ENCODE data around the gene MRPL12. TPM values are rescaled to one million over a fixed set of nuclear protein-coding genes. Genes with fewer than 3 reads are reported as not detected.

Gene MRPL12
- total and polyA plus RNA-seq, 2 experiments from 2014 or later: 50.9 to 153 TPM

GRCh38 chr17:81741049-81741593 is 38.0 kb downstream of the MRPL12 start:
- no peaks in the 10 kb centered on the region for H4K20me1 ChIP-seq (replicated peaks; ENCODE audit: insufficient read depth)

More at GRCh38 chr17:81741049-81741593, 38.0 kb downstream of the MRPL12 start:
- Histone ChIP-seq H3F3A (replicated peaks; ENCODE audit: low read depth) (no peaks in the 10 kb centered on the region), H3K4me1 (ENCODE audit: insufficient read depth) (no peaks in the 10 kb centered on the region), H3K27me3 (ENCODE audit: insufficient read depth) (no peaks in the 10 kb centered on the region), H3K27ac (ENCODE audit: low read depth) (no peak overlapping the region), H3K4me3 (no peak overlapping the region), H2AFZ (0 out of 2 replicates have a peak overlapping the region, but pooled peaks have one; percentile 28), H3K36me3 (ENCODE audit: insufficient read depth) (no peaks in the 10 kb centered on the region), H3K9me2 (ENCODE audit: insufficient read depth) (no peaks in the 10 kb centered on the region), H3K4me2 (no peak overlapping the region), H3K79me2 (replicated peaks; ENCODE audit: insufficient read depth) (no peaks in the 10 kb centered on the region)
- TF ChIP-seq EZH2 (IDR thresholded peaks at IDR 0.05; ENCODE audit: low read depth, unreplicated experiment): no peak
- no peak for TF ChIP-seq STAT1 (IDR thresholded peaks at IDR 0.05; ENCODE audit: unreplicated experiment)
- TF ChIP-seq EZH2phosphoT487 (IDR thresholded peaks at IDR 0.05; ENCODE audit: unreplicated experiment): no peak
- no peak for TF ChIP-seq REST (IDR thresholded peaks at IDR 0.05; ENCODE audit: unreplicated experiment)
- TF ChIP-seq ZNF462 (CRISPR knock-in tag; IDR thresholded peaks at IDR 0.05): no peak
- no peak for TF ChIP-seq JUNB (IDR thresholded peaks at IDR 0.05; ENCODE audit: unreplicated experiment)
- no peak for TF ChIP-seq NANOG (IDR thresholded peaks at IDR 0.05; ENCODE audit: borderline replicate concordance)
- TF ChIP-seq CTCF (conservative IDR thresholded peaks at IDR 0.05; ENCODE audit: low read depth in 2 of 2): no peak
- TF ChIP-seq ZNF331 (CRISPR knock-in tag; IDR thresholded peaks at IDR 0.05; ENCODE audit: low read depth): no peak
- no peak for TF ChIP-seq CREB1 (CRISPR knock-in tag; IDR thresholded peaks at IDR 0.05; ENCODE audit: low read depth)
- TF ChIP-seq POLR2AphosphoS5 (IDR thresholded peaks at IDR 0.05; ENCODE audit: low read depth): no peak
- no peak for TF ChIP-seq ETS1 (IDR thresholded peaks at IDR 0.05)
- no peak for TF ChIP-seq ZNF114 (CRISPR knock-in tag; IDR thresholded peaks at IDR 0.05)
- DNase-seq (ENCODE audit: low spot score) (no peak), ATAC-seq (peak; percentile 76)
- Mint-ChIP-seq H3K9me3 (no peaks in the 10 kb centered on the region), H3K27me3 (ENCODE audit: insufficient read depth, low read depth, poor library complexity) (peaks cover 6% of the 10 kb centered on the region), H3K27ac (no peak overlapping the region), H3K4me3 (no peak overlapping the region), H3K36me3 (ENCODE audit: low read depth) (no peaks in the 10 kb centered on the region), H3K4me1 (no peaks in the 10 kb centered on the region)

All from GM23338 (cell line).